Measurements from ENCODE around the gene CAMKMT.

- TF ChIP-seq SUZ12 (IDR thresholded peaks at IDR 0.05; ENCODE audit: extremely low read depth, insufficient read depth, insufficient read length) (no peak), YY1 (IDR thresholded peaks at IDR 0.05; ENCODE audit: insufficient read depth, insufficient read length) (no peak), ZNF274 (IDR thresholded peaks at IDR 0.05; ENCODE audit: low read depth, low read length) (no peak)
Measured at GRCh38 chr2:44596537-44597320, 235.0 kb downstream of the CAMKMT start.

All from NT2/D1 (cell line).